HCT116 (cell line): Measurements from ENCODE around the gene PAK1.

Experiments
- CEBPB ChIP-seq: IDR thresholded peaks from 2 replicates; pipeline ENCODE4 v1.6.1; 2012; ENCODE audit warnings: low read depth
- CTCF ChIP-seq, 3 experiments: fragments of 200-600 bp in 1 of 3; sonication (generic) in 1 of 3; IDR thresholded peaks in 2 of 3; conservative IDR thresholded peaks in 1 of 3; 2 replicates each; pipeline ENCODE4 v1.5.1; 2012 to 2017; ENCODE audit warnings: low read depth in 2 of 3, low read length in 2 of 3, antibody characterized with exemption in 1 of 3, borderline replicate concordance in 1 of 3, control low read depth in 1 of 3, mild to moderate bottlenecking in 1 of 3, mixed read lengths in 1 of 3, mixed run types in 1 of 3, moderate library complexity in 1 of 3; ENCODE audit not compliant: insufficient read depth in 1 of 3
- EZH2 ChIP-seq: fragments of 200-600 bp; sonication (generic); IDR thresholded peaks from 2 replicates; pipeline ENCODE4 v1.6.1; 2017; ENCODE audit warnings: antibody characterized with exemption, mixed run types
- EZH2phosphoT487 ChIP-seq: fragments of 200-600 bp; IDR thresholded peaks from 2 replicates; pipeline ENCODE4 v1.6.1; 2018; ENCODE audit warnings: antibody characterized with exemption, borderline replicate concordance
- POLR2A ChIP-seq: IDR thresholded peaks from 2 replicates; pipeline ENCODE4 v1.7.0; 2011; ENCODE audit warnings: borderline replicate concordance; ENCODE audit not compliant: insufficient read depth, insufficient read length; ENCODE audit errors: extremely low read depth
- RAD21 ChIP-seq: IDR thresholded peaks from 2 replicates; pipeline ENCODE4 v1.6.1; 2012; ENCODE audit warnings: low read depth, mild to moderate bottlenecking
- SIN3A ChIP-seq: IDR thresholded peaks from 2 replicates; pipeline ENCODE4 v1.6.1; 2012; ENCODE audit warnings: low read depth
- SP1 ChIP-seq: IDR thresholded peaks from 2 replicates; pipeline ENCODE4 v1.6.1; 2012; ENCODE audit warnings: low read depth
- ZNF274 ChIP-seq: fragments of 200-500 bp; sonication (Bioruptor generic); IDR thresholded peaks from 2 replicates; pipeline ENCODE4 v1.6.1; 2014; ENCODE audit warnings: mild to moderate bottlenecking, low read depth, low read length, inconsistent platforms

GRCh38 chr11:77515063-77515462, 41.2 kb upstream of the PAK1 start:
- TF ChIP-seq POLR2A (no peak), CTCF (IDR thresholded peaks at IDR 0.05 in 2 of 3, conservative IDR thresholded peaks at IDR 0.05 in 1 of 3; ENCODE audit: borderline replicate concordance in 1 of 3, insufficient read depth in 1 of 3, low read depth in 2 of 3, low read length in 2 of 3) (no peak), EZH2 (no peak), RAD21 (no peak), SIN3A (no peak), SP1 (no peak), EZH2phosphoT487 (no peak), CEBPB (no peak), ZNF274 (no peak)
